ENCODE measurements around the gene PCSK6.
"Not testable (repeated sequence)": the region's sequence is repeated elsewhere in the genome, so short reads cannot be mapped to it uniquely, and the experiment has no call there.

PCSK6 gene

GRCh38 chr15:101349047-101349951 is 140.2 kb downstream of the PCSK6 start:
- DNase-seq = no peak

- DNase-seq = no peak
Measured at GRCh38 chr15:101348643-101349042, 140.9 kb downstream of the PCSK6 start.

GRCh38 chr15:101348015-101348414 is 141.5 kb downstream of the PCSK6 start:
- no peak for DNase-seq

GRCh38 chr15:101347454-101347853 is 142.1 kb downstream of the PCSK6 start:
- DNase-seq = no peak

GRCh38 chr15:101346928-101347327 is 142.6 kb downstream of the PCSK6 start:
- DNase-seq = no peak

- no peak for DNase-seq
Measured at GRCh38 chr15:101342056-101342455, 147.5 kb downstream of the PCSK6 start.

- DNase-seq = no peak
Measured at GRCh38 chr15:101338502-101339057, 150.9 kb downstream of the PCSK6 start.

GRCh38 chr15:101337976-101338375 is 151.5 kb downstream of the PCSK6 start:
- DNase-seq = no peak

- DNase-seq = not testable (repeated sequence)
Measured at GRCh38 chr15:101333907-101334789, 155.4 kb downstream of the PCSK6 start.

- no peak for DNase-seq
Measured at GRCh38 chr15:101332061-101332467, 157.4 kb downstream of the PCSK6 start.

- DNase-seq = no peak
Measured at GRCh38 chr15:101329867-101330380, 159.6 kb downstream of the PCSK6 start.

- DNase-seq = no peak
Measured at GRCh38 chr15:101329309-101329863, 160.1 kb downstream of the PCSK6 start.

- DNase-seq = no peak
Measured at GRCh38 chr15:101328001-101328400, 161.5 kb downstream of the PCSK6 start.

- no peak for DNase-seq
Measured at GRCh38 chr15:101327147-101327740, 162.3 kb downstream of the PCSK6 start.

GRCh38 chr15:101326462-101327146 is 162.9 kb downstream of the PCSK6 start:
- no peak for DNase-seq

GRCh38 chr15:101326026-101326315 is 163.5 kb downstream of the PCSK6 start:
- DNase-seq = no peak

GRCh38 chr15:101325263-101326025 is 164.1 kb downstream of the PCSK6 start:
- no peak for DNase-seq

- no peak for DNase-seq
Measured at GRCh38 chr15:101324524-101325177, 164.9 kb downstream of the PCSK6 start.

GRCh38 chr15:101323793-101324523 is 165.5 kb downstream of the PCSK6 start:
- DNase-seq = no peak

All from NCI-H2081 (cell line).